Fibroblast of skin of right quadriceps (primary cell): ENCODE results near the gene DLD.
"Not testable (repeated sequence)": the region's sequence is repeated elsewhere in the genome, so short reads cannot be mapped to it uniquely, and the experiment has no call there.

Experiments
- DNase-seq: peaks from one replicate; pipeline ENCODE4 v3.0.0-alpha.2; 2013

Gene DLD

GRCh38 chr7:107946451-107946850 lies 55.5 kb downstream of the DLD start:
- DNase-seq = peak; percentile 59

DNA sequence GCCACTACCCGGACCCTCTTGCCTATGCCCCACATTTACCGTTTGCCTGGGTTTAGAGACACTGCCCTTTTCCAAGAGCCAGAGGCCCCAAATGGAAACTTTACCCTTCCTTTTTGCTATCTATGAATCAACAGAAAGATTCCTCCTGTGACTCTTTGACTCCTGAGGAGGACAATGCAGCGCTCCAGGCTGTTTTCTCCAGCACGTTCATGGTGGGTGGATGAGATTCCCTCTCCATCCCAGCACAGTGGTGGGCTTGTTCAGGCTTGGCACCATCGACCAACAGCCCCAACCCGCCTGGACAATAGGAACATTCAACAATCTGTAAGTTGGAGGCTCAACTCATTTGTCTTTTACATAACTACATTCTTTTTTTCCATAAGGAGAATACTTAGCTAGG lies 55.9 kb downstream of the DLD start:
- no peak for DNase-seq

GRCh38 chr7:107948645-107949442 lies 57.9 kb downstream of the DLD start:
- DNase-seq = peak; percentile 87

GRCh38 chr7:107949443-107949935 lies 58.5 kb downstream of the DLD start:
- no peak for DNase-seq

- no peak for DNase-seq
These were observed 60.3 kb downstream of the DLD start for GRCh38 chr7:107951172-107951787.

DNA sequence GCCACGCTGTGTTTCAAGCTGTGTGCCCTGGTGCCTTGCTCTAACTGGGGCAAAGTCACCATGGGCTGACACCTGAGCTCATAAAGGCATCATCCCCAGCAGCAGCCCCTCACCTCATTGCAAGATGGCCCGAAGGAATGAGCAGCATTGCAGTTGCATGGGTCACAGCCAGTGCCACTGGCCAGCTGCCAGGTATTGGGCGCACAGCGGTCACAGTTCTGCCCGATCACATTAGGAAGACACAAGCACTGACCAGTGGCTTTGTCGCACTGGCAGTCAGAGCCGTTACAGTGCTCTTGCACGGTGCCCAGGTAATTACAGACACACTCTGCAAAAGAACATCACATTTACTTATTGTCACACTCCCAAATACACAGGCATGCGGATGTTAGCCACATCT lies 60.9 kb downstream of the DLD start:
- no peak for DNase-seq

DNA sequence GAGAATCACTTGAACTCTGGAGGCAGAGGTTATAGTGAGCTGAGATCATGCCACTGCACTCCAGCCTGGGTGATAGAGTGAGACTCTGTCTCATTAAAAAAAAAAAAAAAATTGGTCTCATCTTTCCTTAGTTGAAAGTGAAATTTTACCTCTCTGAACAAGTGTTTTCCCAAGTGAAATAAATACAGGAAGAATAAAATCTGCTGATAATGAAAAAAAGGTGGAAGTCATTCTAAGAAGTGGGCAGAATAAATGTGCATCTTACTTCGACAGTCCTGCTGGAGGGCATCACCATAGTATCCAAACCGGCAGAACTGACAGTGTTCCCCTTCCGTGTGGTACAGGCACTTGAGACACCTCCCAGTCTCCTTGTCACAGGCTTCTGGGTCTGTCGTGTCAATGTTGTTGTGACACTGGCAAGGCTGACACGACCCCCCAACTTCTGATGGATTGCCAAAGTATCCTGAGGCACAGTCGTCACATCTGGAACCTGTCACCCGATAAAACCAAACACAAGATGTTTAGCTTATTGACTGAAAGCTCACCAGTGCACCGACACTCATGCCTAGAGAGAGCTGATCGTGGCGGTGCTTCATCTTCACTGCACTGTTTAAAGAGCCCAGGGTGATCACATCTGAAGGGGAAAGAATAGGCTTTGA lies 62.4 kb downstream of the DLD start:
- no peak for DNase-seq

DNA sequence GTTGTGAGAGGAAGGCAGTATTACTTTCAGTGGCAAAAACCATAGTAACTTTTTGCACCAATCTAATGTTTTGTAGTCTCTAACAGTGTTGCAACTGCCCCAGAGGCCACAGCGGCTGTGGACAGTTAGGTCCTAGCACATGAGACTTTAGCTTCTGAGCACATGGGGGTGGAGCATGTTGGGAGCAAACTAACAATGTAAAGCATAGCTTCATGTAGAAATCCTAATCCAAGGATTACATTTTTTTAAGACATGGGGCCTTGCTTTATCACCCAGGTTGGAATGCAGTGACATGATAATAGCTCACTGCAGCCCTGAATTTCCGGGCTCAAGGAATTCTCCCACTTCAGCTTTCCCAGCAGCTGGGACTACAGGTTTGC lies 62.9 kb downstream of the DLD start:
- DNase-seq = no peak

DNA sequence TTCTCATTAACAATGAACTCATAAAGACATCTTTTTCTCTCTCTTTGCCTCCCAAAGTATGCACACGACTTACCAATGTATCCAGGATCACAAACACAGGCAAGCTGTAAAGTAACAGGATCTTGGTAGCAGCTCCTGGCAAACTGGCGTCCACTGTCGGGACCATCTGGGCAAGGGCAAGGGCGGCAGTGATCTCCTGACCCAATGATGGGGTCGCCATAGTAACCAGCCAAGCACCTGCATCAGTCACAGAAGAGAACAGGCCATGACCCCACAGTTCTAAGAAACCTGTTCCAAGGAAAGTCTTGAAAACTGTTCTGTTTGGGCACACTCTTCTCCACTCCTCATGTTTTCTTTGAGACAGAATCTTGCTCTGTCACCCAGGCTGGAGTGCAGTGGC lies 64.4 kb downstream of the DLD start:
- no peak for DNase-seq

GRCh38 chr7:107956950-107957349 lies 66.0 kb downstream of the DLD start:
- not testable (repeated sequence) for DNase-seq

DNA sequence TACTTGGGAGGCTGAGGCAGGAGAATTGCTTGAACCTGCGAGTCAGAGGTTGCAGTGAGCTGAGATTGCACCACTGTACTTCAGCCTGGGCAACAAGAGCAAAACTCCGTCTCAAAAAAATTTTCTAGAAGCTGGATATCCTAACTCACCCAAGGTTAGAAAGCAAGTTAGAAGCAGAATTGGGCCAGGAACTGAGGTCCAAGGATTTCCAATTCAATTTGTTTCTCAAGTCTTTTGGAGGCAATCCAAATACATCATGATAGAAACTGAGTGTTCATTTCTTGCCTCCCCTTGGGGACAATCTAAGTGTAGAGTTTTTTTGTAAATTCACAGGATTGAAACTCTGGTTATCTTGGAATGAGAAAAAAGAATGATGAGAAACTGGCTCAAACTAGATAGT lies 66.5 kb downstream of the DLD start:
- DNase-seq = no peak

- peak; percentile 92 for DNase-seq
These were observed 68.0 kb downstream of the DLD start for GRCh38 chr7:107958764-107959526.

GRCh38 chr7:107959527-107959898 lies 68.5 kb downstream of the DLD start:
- no peak for DNase-seq

GRCh38 chr7:107960272-107960671 lies 69.3 kb downstream of the DLD start:
- DNase-seq = no peak

DNA sequence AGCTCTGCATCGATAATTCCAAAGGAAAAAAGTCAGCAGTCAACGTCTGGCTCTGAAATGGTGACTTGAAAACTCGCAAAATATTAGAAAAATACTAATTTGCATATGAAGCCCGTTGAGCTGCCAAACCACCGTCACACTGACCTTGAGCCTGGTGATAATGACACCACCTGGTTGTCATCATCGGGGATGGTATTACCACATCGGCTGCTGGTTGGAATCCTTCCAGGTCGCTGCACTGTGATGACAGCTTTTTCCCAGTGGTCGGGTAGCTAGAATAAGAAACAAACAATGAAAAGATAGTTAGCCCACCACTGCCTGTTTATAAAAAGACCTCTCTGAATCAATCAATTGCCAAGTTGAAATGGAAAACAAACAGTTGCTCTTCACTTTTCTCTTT lies 70.4 kb downstream of the DLD start:
- no peak for DNase-seq

- no peak for DNase-seq
These were observed 71.8 kb downstream of the DLD start for GRCh38 chr7:107962817-107963216.

DNA sequence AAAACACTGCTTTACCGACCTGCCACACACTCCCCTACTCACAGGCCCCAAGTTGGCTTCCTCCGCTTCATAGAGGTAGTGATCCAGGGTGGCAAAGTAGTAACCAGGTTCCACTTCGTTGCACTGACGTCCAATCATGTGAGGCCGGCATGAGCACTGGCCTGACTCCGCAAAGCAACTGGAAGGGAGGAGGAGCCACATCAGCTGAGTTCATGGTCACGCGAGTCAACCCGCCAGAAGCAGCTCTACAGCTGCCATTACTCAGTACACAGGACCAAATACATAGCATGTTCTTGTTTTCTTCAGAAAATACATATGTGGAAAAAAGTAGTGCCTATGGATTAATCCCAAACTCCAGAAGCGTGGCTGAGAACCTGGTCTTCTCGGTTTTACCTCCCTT lies 73.5 kb downstream of the DLD start:
- no peak for DNase-seq

- peak; percentile 71 for DNase-seq
These were observed 75.7 kb downstream of the DLD start for GRCh38 chr7:107966711-107967110.

DNA sequence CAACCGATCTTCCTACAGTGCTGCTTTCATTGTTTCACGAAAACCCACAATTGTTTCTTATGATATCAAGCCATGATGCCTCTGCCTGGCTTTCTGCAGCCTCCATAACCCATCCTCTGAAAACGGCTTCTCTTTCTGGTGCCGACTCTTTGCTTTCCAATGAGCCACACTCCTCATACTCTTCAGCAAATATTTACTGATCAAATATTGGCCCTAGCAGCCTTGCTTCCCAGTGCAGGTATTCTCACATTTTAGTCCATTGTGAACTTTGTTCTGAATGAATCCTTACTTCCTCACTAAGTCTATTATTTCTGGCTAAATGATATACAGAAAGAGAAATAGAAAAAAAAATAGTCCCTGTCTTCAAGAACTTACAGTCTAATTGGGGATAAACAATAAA lies 76.4 kb downstream of the DLD start:
- DNase-seq = no peak

DNA sequence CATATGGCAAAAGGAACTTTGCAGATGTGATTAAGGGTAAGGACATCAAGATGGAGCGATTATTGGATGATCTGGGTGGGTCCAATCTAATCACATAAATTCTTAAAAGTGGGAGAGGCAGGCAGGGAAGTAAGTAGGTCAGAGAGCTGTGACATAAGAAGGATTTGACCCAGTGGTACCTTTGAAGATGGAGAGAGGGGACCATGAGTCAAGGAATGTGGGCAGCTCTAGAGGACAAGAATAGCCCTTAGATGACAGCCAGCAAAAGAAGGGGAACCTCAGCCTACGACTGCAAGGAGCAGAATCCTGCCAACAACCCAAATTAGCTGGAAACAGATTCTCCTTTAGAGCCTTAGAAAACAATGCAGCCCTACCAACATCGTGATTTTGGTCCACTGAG lies 77.5 kb downstream of the DLD start:
- no peak for DNase-seq

- DNase-seq = no peak
These were observed 78.9 kb downstream of the DLD start for GRCh38 chr7:107969856-107970255.
